ENCODE data around the gene MICB. TPM values are rescaled to one million over a fixed set of nuclear protein-coding genes. Genes with fewer than 3 reads are reported as not detected.

MICB gene
- total RNA-seq, 4 donors from 2014 or later = 2.3 to 9.3 (median 3.8) TPM

- TF ChIP-seq CTCF (IDR thresholded peaks at IDR 0.05; ENCODE audit: low read depth) = no peak
Observed at GRCh38 chr6:31541658-31542521, 43.9 kb downstream of the MICB start, which contains the start of gene DDX39B. DDX39B (minus strand) TSS chr6:31542003; CDS start chr6:31540532, 1,471 bp downstream.

GRCh38 chr6:31543639-31544038 is 45.7 kb downstream of the MICB start:
- no peak for TF ChIP-seq CTCF (IDR thresholded peaks at IDR 0.05; ENCODE audit: low read depth)

GRCh38 chr6:31544676-31545075 is 46.7 kb downstream of the MICB start:
- TF ChIP-seq CTCF (IDR thresholded peaks at IDR 0.05; ENCODE audit: low read depth) = no peak

- no peak for TF ChIP-seq CTCF (IDR thresholded peaks at IDR 0.05; ENCODE audit: low read depth)
Observed at GRCh38 chr6:31545291-31545690, 47.3 kb downstream of the MICB start.

GRCh38 chr6:31546339-31546957 is 48.5 kb downstream of the MICB start, which contains the start of gene ATP6V1G2:
ATP6V1G2 (minus strand) TSS chr6:31546608; CDS start chr6:31546559, 49 bp downstream.
- no peak for TF ChIP-seq CTCF (IDR thresholded peaks at IDR 0.05; ENCODE audit: low read depth)

- no peak for TF ChIP-seq CTCF (IDR thresholded peaks at IDR 0.05; ENCODE audit: low read depth)
Observed at GRCh38 chr6:31546958-31547726, 49.2 kb downstream of the MICB start, which contains the start of gene NFKBIL1. NFKBIL1 (plus strand) TSS chr6:31547608; CDS start chr6:31547695, 87 bp downstream.

Data from subcutaneous adipose tissue (tissue), 4 donors.